ENCODE data around the gene ANKRD13A. TPM values are rescaled to one million over a fixed set of nuclear protein-coding genes. Genes with fewer than 3 reads are reported as not detected.

Gene ANKRD13A
- total and polyA plus RNA-seq, 2 of the 13 experiments (the other 11 are each of a cell fraction or from before 2014, with no cell fraction given) = 34.1 to 41.6 TPM

DNA sequence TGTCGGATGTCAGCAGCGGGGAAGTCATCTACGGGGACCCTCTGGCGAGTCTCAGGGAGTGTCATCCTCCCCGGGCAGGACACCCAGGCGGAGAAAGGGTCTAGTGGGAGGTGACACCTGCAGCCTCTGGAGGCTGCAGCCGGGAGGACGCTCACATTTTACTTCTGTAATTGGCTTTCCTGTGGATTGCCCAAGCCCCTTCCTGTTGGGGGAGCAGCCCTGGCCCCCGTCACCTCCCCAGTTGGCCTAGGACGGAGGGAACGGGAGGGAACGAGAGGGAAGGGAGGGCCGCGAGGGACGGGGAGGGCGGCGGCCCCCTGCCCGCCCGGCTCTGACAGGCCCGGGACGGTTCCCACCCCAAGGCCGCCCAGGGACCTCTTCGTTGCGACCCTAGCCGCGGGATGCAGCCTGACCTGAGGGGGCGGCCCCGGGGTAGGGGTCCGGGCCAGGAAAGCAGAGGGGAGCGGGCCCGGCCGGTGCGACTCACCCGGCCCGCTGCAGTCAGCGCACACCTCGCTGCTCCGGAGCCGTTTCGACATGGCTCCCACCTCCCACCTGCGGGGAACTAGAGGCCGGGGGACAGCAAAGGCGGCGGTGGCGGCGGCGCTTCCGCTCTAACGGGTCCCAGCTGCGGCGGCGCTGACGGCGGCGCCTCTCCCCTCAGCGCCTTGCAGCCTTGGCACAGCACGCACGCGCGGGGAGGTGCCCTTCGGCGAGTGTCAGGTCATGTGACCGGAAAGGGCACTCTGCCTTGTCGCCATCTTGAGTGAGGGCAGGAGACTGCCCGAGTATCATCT lies 3.3 kb upstream of the ANKRD13A start, which contains the start of gene GIT2 (continued):
- no peak for TF ChIP-seq CERS6 (CRISPR knock-in tag; IDR thresholded peaks at IDR 0.05)
- TF ChIP-seq, protein P1, sequence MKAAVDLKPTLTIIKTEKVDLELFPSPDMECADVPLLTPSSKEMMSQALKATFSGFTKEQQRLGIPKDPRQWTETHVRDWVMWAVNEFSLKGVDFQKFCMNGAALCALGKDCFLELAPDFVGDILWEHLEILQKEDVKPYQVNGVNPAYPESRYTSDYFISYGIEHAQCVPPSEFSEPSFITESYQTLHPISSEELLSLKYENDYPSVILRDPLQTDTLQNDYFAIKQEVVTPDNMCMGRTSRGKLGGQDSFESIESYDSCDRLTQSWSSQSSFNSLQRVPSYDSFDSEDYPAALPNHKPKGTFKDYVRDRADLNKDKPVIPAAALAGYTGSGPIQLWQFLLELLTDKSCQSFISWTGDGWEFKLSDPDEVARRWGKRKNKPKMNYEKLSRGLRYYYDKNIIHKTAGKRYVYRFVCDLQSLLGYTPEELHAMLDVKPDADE (CRISPR knock-in tag; IDR thresholded peaks at IDR 0.05) = no peak
- no peak for TF ChIP-seq CHD4 (IDR thresholded peaks at IDR 0.05; ENCODE audit: borderline replicate concordance, low read length)
- TF ChIP-seq SKIL (CRISPR knock-in tag; IDR thresholded peaks at IDR 0.05; ENCODE audit: borderline replicate concordance) = peak; percentile 50; the same call in 1 of the 2 replicates
- no peak for TF ChIP-seq ZNF839 (CRISPR knock-in tag; IDR thresholded peaks at IDR 0.05; ENCODE audit: borderline replicate concordance)
- no peak for TF ChIP-seq CHD2 (IDR thresholded peaks at IDR 0.05; ENCODE audit: low read depth, low read length)
- TF ChIP-seq ONECUT2 (CRISPR knock-in tag; IDR thresholded peaks at IDR 0.05) = no peak
- TF ChIP-seq RBM39 (IDR thresholded peaks at IDR 0.05; ENCODE audit: low read depth, low read length, poor library complexity, severe bottlenecking) = no peak
- TF ChIP-seq ZNF670 (CRISPR knock-in tag; IDR thresholded peaks at IDR 0.05; ENCODE audit: borderline replicate concordance) = no peak
- TF ChIP-seq, protein P2, sequence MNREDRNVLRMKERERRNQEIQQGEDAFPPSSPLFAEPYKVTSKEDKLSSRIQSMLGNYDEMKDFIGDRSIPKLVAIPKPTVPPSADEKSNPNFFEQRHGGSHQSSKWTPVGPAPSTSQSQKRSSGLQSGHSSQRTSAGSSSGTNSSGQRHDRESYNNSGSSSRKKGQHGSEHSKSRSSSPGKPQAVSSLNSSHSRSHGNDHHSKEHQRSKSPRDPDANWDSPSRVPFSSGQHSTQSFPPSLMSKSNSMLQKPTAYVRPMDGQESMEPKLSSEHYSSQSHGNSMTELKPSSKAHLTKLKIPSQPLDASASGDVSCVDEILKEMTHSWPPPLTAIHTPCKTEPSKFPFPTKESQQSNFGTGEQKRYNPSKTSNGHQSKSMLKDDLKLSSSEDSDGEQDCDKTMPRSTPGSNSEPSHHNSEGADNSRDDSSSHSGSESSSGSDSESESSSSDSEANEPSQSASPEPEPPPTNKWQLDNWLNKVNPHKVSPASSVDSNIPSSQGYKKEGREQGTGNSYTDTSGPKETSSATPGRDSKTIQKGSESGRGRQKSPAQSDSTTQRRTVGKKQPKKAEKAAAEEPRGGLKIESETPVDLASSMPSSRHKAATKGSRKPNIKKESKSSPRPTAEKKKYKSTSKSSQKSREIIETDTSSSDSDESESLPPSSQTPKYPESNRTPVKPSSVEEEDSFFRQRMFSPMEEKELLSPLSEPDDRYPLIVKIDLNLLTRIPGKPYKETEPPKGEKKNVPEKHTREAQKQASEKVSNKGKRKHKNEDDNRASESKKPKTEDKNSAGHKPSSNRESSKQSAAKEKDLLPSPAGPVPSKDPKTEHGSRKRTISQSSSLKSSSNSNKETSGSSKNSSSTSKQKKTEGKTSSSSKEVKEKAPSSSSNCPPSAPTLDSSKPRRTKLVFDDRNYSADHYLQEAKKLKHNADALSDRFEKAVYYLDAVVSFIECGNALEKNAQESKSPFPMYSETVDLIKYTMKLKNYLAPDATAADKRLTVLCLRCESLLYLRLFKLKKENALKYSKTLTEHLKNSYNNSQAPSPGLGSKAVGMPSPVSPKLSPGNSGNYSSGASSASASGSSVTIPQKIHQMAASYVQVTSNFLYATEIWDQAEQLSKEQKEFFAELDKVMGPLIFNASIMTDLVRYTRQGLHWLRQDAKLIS (CRISPR knock-in tag; IDR thresholded peaks at IDR 0.05) = no peak
- TF ChIP-seq, protein P3, sequence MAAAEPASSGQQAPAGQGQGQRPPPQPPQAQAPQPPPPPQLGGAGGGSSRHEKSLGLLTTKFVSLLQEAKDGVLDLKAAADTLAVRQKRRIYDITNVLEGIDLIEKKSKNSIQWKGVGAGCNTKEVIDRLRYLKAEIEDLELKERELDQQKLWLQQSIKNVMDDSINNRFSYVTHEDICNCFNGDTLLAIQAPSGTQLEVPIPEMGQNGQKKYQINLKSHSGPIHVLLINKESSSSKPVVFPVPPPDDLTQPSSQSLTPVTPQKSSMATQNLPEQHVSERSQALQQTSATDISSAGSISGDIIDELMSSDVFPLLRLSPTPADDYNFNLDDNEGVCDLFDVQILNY (CRISPR knock-in tag; conservative IDR thresholded peaks at IDR 0.05) = no peak
- TF ChIP-seq ZFP36L1 (CRISPR knock-in tag; IDR thresholded peaks at IDR 0.05) = no peak
- TF ChIP-seq ZNF33A (CRISPR knock-in tag; IDR thresholded peaks at IDR 0.05; ENCODE audit: borderline replicate concordance) = no peak
- no peak for TF ChIP-seq ZNF263 (CRISPR knock-in tag; IDR thresholded peaks at IDR 0.05)
- no peak for TF ChIP-seq SIX4 (CRISPR knock-in tag; IDR thresholded peaks at IDR 0.05)
- TF ChIP-seq, protein P4, sequence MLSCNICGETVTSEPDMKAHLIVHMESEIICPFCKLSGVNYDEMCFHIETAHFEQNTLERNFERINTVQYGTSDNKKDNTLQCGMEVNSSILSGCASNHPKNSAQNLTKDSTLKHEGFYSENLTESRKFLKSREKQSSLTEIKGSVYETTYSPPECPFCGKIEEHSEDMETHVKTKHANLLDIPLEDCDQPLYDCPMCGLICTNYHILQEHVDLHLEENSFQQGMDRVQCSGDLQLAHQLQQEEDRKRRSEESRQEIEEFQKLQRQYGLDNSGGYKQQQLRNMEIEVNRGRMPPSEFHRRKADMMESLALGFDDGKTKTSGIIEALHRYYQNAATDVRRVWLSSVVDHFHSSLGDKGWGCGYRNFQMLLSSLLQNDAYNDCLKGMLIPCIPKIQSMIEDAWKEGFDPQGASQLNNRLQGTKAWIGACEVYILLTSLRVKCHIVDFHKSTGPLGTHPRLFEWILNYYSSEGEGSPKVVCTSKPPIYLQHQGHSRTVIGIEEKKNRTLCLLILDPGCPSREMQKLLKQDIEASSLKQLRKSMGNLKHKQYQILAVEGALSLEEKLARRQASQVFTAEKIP (CRISPR knock-in tag; IDR thresholded peaks at IDR 0.05; ENCODE audit: borderline replicate concordance) = no peak
- 0 out of 2 replicates have a peak, but pooled peaks have one; percentile 27 for TF ChIP-seq ZNF160 (CRISPR knock-in tag; IDR thresholded peaks at IDR 0.05)

All from HepG2 (cell line).